ENCODE results near the gene CFTR. TPM values are rescaled to one million over a fixed set of nuclear protein-coding genes. Genes with fewer than 3 reads are reported as not detected.

Gene CFTR
- total RNA-seq, 1 experiment from 2014 or later: 0.72 TPM

DNA sequence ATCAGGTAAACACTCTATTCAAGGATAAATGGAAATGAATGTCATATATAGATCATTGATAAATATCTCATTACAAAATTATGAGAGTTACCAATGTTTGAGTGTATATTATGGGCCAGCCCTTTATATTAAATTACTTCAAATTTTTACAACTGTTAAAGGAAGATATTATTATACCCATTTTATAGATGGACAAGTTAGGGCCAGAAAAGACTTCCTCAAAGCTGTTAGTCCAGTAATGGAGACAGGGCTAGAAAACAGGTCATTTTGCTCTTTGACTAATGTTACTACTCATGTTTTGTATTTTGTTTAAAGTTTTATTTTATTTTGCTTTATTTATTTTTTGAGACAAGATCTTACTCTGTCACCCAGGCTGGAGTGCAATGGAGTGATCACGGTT is 101.6 kb downstream of the CFTR start (continued):
- TF ChIP-seq AR (CRISPR knock-in tag; IDR thresholded peaks at IDR 0.05) (no peak), RORB (CRISPR knock-in tag; IDR thresholded peaks at IDR 0.05) (no peak), ZNF263 (CRISPR knock-in tag; IDR thresholded peaks at IDR 0.05; ENCODE audit: low read depth) (no peak), ARID4B (CRISPR knock-in tag; IDR thresholded peaks at IDR 0.05; ENCODE audit: borderline replicate concordance) (no peak), AFF4 (CRISPR knock-in tag; IDR thresholded peaks at IDR 0.05; ENCODE audit: borderline replicate concordance) (no peak), PRDM15 (CRISPR knock-in tag; IDR thresholded peaks at IDR 0.05) (no peak), TEAD1 (CRISPR knock-in tag; IDR thresholded peaks at IDR 0.05) (no peak)
- TF ChIP-seq, protein P1, sequence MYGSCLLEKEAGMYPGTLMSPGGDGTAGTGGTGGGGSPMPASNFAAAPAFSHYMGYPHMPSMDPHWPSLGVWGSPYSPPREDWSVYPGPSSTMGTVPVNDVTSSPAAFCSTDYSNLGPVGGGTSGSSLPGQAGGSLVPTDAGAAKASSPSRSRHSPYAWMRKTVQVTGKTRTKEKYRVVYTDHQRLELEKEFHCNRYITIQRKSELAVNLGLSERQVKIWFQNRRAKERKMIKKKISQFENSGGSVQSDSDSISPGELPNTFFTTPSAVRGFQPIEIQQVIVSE (CRISPR knock-in tag; IDR thresholded peaks at IDR 0.05; ENCODE audit: borderline replicate concordance): no peak
- TF ChIP-seq, protein P2, sequence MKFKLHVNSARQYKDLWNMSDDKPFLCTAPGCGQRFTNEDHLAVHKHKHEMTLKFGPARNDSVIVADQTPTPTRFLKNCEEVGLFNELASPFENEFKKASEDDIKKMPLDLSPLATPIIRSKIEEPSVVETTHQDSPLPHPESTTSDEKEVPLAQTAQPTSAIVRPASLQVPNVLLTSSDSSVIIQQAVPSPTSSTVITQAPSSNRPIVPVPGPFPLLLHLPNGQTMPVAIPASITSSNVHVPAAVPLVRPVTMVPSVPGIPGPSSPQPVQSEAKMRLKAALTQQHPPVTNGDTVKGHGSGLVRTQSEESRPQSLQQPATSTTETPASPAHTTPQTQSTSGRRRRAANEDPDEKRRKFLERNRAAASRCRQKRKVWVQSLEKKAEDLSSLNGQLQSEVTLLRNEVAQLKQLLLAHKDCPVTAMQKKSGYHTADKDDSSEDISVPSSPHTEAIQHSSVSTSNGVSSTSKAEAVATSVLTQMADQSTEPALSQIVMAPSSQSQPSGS (CRISPR knock-in tag; IDR thresholded peaks at IDR 0.05; ENCODE audit: borderline replicate concordance, low read depth): no peak
- TF ChIP-seq, protein P3, sequence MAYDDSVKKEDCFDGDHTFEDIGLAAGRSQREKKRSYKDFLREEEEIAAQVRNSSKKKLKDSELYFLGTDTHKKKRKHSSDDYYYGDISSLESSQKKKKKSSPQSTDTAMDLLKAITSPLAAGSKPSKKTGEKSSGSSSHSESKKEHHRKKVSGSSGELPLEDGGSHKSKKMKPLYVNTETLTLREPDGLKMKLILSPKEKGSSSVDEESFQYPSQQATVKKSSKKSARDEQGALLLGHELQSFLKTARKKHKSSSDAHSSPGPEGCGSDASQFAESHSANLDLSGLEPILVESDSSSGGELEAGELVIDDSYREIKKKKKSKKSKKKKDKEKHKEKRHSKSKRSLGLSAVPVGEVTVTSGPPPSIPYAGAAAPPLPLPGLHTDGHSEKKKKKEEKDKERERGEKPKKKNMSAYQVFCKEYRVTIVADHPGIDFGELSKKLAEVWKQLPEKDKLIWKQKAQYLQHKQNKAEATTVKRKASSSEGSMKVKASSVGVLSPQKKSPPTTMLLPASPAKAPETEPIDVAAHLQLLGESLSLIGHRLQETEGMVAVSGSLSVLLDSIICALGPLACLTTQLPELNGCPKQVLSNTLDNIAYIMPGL (CRISPR knock-in tag; IDR thresholded peaks at IDR 0.05): no peak
- TF ChIP-seq, protein P4, sequence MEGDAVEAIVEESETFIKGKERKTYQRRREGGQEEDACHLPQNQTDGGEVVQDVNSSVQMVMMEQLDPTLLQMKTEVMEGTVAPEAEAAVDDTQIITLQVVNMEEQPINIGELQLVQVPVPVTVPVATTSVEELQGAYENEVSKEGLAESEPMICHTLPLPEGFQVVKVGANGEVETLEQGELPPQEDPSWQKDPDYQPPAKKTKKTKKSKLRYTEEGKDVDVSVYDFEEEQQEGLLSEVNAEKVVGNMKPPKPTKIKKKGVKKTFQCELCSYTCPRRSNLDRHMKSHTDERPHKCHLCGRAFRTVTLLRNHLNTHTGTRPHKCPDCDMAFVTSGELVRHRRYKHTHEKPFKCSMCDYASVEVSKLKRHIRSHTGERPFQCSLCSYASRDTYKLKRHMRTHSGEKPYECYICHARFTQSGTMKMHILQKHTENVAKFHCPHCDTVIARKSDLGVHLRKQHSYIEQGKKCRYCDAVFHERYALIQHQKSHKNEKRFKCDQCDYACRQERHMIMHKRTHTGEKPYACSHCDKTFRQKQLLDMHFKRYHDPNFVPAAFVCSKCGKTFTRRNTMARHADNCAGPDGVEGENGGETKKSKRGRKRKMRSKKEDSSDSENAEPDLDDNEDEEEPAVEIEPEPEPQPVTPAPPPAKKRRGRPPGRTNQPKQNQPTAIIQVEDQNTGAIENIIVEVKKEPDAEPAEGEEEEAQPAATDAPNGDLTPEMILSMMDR (IDR thresholded peaks at IDR 0.05): no peak
